Panc1 (cell line): ENCODE measurements around the gene RNASE2.
"Not testable (repeated sequence)": the region's sequence is repeated elsewhere in the genome, so short reads cannot be mapped to it uniquely, and the experiment has no call there.

ENCODE experiments used
- CTCF ChIP-seq: fragments of 450-650 bp; IDR thresholded peaks from 2 replicates; pipeline ENCODE4 v1.5.1; 2017; ENCODE audit warnings: mild to moderate bottlenecking
- POLR2AphosphoS5 ChIP-seq: IDR thresholded peaks from 2 replicates; pipeline ENCODE4 v1.6.1; 2012; ENCODE audit warnings: mild to moderate bottlenecking, low read depth, low read length, moderate library complexity
- SIN3A ChIP-seq: IDR thresholded peaks from 2 replicates; pipeline ENCODE4 v1.6.1; 2012; ENCODE audit warnings: low read depth, mild to moderate bottlenecking, low read length, moderate library complexity, borderline replicate concordance; ENCODE audit not compliant: insufficient read depth

GRCh38 chr14:20919038-20919756 is 36.1 kb upstream of the RNASE2 start:
- TF ChIP-seq CTCF, SIN3A, POLR2AphosphoS5: not testable (repeated sequence)
